Left renal pelvis (tissue), 4 donors: Measurements from ENCODE around the gene MSL2. TPM values are rescaled to one million over a fixed set of nuclear protein-coding genes. Genes with fewer than 3 reads are reported as not detected.
"Not testable (repeated sequence)": the region's sequence is repeated elsewhere in the genome, so short reads cannot be mapped to it uniquely, and the experiment has no call there.

Source experiments
- DNase-seq, 4 donors: peaks; one replicate each; pipeline ENCODE4 v3.0.0-alpha.2; 2013; ENCODE audit warnings: low read depth in 4 of 4, low spot score in 3 of 4
- polyA plus RNA-seq, 4 donors: library from polyadenylated mRNA; unstranded; fragments of 120-200 nt; gene quantifications; one replicate each; pipeline ENCODE4 v1.2.1, GENCODE V29; 2013; ENCODE audit not compliant: insufficient read length in 4 of 4

MSL2 gene
- polyA plus RNA-seq, 4 donors = 44.3 to 53.2 (median 46.4) TPM

DNA sequence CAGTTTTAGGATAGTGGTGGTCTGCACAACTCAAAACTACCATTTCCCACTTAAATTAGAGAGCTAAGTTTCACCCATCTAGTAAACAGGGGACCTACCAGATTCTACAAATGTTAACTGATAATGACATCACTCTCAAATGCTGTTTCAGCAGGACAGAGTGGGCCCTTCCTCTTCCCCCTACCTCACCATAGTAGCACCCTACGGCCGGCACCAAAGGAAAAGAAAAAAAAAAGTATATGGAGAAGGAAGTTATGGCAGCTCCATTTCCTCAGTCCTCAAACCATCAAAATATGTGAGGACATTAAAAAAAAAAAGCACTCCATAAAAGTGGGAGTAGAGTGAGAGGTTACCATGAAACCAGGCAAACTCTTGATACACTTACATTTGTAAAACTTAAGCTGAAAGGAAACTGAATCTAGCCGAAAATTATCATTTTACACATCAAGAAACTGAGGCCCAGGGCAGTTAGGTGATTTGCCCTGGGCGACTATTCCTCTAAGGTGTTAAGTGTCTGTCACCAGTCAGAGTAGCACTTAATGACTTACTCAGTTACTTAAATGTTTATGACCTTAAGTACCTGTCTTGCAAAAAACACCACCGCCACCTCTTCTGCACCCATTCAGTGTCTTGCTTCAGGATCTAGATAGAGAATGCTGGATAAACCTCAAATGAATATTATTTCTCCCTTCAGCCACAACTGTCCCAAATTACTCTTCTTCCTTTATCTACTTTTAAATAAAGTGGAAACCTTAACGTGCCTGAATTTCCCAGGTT lies 2.7 kb downstream of the MSL2 start:
- DNase-seq = peak in 1 of 4 donors; percentile 33

DNA sequence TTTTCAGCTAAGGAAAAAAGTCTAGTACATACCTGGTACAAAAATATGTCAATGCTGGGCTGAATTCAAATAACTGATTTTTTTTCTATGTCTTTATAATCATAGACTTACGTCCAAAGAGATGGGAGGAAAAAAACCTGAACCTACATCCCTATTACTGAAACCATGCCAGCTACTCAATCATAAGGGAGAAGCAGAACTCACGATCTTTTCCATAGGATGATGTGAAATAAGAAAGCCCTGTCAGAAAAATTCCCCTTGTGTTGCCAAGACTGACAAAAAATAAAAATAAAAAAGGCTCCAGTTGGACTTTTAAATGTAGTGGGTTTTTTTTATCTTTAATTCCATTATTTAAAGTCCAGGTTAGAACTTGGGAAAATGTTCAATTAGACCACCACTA lies 3.3 kb downstream of the MSL2 start:
- no peak for DNase-seq

DNA sequence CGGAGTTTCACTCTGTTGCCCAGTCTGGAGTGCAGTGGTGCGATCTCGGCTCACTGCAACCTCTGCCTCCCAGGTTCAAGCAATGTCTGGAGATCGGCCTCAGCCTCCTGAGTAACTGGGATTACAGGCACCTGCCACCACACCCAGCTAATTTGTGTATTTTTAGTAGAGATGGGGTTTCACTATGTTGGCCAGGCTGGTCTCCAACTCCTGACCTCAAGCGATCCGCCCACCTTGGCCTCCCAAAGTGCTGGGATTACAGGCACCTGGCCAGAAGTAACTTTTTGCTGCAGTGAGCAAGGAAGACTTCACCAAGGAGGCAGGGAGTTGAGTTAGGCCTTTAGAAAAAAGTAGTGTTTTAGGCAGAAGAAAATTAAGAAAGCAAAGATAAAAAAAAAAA lies 3.9 kb downstream of the MSL2 start:
- not testable (repeated sequence) for DNase-seq

DNA sequence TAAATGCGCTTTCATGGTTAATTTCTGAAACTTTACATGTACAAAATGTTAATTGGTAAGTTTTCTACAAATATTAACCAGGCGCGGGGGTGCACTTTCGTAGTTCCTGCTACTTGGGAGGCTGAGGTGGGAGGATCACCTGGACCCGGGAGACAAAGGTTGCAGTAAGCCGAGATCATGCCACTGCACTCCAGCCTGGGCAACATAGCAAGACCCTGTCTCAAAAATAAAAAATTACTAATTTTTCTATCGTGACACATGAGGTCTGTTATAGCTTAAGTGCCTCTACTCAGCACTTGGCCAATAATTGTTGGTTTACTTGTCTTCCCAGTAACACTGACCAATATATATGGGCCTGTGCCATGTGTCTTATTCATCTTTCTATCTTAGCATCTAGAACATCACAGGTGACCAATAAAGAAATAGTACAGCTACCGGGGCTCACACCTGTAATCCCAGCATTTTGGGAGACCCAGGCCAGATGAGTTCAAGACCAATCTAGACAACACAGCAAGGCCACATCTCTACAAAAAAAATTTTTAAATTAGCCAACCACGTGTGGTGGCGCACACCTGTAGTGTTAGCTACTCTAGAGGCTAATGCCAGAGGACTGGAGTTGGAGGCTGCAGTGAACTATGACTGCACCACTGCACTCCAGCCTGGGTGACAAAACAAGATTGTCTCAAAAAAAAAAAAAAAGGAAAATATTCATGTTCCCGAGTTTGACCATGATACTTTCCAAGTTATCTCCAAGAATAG lies 6.1 kb downstream of the MSL2 start:
- DNase-seq = no peak

DNA sequence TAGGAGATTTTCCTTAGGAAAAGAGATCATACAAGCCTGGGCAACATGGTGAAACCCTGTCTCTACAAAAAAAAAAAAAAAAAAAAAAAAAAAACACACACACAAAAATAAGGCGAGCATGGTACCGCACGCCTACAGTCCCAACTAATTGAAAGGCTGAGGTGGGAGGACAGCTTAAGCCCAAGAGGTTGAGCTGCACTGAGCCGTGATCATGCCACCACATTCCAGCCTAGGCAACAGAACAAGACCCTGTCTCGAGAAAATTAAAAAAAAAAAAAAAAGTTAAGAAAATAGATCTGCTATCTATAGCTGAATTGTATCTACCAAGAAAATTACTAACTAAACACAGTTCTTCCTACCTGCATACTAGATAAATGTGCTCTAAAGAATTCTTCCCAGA lies 7.1 kb downstream of the MSL2 start:
- no peak for DNase-seq

DNA sequence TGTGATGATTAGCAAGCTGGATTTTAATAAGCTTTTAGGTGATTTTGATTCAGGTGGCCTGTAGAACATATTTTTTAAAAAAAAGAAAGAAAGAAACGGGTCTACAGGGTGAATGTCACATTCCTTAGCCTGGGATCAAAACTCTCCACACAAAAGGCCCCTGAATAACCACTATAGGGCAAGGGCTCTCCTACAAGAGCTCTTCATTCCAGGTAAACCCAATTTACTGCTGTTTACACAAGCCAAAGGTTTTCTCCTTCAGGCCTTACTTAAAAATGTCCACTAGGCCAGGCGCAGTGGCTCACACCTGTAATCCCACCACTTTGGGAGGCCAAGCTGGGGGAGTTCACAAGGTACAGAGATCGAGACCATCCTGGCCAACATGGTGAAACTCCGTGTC lies 8.3 kb downstream of the MSL2 start:
- DNase-seq = no peak

DNA sequence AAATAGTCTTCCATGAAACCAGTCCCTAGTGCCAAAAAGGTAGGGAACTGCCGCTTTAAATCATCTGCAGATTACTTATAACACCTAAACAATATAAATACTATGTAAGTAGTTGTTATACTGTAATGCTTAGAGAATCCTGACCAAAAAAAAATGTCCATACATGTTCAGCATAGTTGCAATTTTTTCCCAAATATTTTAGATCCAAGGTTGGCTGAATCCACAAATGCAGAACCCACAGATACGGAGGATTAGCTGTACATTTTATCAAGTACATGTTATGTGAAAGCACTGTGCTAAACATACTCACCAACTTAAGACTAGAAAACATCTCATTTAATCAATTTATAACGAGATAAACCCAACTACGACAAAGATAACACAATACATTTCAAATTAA lies 9.3 kb downstream of the MSL2 start:
- no peak for DNase-seq

DNA sequence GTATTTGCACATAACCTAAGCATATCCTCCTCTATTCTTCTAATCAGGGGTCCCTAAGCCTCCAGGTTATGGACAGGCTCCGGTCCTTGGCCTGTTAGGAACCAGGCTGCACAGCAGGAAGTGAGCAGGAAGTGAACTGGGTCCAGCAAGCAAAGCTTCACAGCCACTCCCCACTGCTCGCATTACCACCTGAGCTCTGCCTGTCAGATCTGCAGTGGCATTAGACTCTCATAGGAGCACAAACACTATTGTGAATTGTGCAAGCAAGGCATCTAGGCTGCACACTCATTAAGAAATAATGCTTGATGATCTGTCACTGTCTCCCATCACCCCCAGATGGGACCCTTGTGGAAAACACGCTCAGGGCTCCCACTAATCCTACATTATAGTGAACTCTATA lies 9.8 kb downstream of the MSL2 start:
- DNase-seq = no peak

DNA sequence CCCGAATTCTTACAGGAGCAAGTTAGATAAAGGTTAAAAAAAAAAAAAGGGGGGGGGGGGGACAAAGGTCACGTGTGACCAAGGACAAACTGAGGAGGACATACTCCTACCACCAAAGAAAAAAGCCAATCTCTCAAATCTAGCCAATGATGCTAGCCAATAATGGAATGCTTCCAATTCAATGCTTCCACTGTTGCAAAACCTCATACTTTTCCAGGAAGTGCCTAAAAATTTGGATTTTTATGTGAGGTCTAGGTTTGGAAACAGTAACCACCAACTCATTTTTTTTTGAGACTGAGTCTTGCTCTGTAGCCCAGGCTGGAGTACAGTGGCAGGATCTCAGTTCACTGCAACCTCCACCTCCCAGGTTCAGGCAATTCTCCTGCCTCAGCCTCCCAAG lies 11.4 kb downstream of the MSL2 start:
- DNase-seq = no peak

DNA sequence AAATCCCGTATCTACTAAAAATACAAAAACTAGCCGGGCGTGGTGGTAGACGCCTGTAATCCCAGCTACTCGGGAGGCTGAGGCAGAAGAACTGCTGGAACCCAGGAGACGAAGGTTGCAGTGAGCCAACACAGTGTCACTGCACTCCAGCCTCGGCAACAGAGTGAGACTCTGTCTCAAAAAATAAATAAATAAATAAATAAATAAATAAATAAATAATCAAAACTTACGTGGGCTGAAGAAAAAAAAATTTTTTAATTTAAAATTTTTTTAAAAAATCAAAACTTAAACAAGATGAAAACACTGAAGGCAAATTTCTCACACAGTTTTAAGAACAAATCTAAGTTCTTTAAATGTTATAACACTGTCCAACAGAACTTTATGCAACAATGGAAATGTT lies 14.4 kb downstream of the MSL2 start:
- no peak for DNase-seq

DNA sequence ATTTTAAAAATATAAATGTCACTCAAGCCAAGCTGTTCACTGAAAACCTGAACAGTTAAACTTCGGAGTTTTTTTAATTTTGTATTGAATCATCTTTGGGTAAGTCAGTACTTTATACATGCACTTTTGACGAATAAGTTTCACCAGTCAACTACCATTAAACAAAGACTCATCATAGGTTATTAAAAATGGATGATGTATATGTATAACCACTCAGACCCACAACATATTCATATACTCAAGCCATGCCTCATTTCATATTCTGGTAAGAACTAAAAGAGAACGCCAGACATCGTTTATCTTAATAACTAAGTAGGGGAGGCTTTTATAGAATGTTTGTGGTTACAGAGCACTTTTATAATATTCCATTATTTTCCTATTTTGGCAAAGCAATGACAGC lies 18.3 kb downstream of the MSL2 start:
- no peak for DNase-seq

DNA sequence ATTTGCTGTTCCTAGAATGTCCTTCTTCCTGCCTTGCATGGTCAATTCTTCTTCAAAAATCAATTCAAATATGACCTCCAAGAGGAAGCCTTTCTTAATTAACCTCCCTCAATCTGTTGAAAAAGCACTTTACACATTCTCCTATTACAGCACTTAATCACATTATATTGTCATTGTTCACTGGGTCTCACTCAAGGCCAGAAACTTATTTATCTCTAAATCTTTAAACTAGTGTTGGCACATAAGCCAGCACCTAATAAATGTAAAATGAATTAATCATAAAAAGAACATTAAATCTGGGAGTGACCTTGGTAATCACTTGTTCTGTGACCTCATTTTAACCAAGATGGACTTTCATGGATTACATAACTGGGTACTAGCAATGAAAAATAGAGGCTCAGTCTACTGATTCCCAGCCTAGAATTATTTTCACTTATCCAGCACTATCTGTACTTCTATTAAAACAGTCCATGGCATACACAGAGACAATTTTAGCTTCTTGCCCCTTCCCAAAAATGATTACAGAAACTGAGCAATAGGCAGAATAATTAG lies 22.1 kb downstream of the MSL2 start:
- DNase-seq = no peak

DNA sequence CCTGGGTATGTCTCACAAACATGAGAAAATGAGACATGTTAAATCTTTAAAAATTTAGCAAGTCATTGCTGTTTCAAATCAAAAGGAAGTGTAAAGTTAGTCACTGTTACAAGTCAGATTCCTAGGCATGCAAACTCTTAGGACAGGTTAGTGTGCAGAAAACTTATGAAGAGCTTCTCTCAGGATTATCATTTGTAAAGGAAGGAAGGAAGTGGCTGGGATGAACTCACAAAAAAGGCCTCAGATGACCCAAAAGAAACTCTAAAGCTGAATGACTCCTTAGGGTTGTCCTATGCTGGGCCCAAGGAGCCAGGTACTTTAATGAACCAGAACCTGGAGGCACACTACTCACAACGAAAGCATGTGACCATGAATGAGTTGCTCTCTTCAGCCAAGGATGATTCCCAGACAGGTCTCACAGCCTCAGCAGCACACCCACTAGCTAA lies 25.0 kb downstream of the MSL2 start:
- no peak for DNase-seq

DNA sequence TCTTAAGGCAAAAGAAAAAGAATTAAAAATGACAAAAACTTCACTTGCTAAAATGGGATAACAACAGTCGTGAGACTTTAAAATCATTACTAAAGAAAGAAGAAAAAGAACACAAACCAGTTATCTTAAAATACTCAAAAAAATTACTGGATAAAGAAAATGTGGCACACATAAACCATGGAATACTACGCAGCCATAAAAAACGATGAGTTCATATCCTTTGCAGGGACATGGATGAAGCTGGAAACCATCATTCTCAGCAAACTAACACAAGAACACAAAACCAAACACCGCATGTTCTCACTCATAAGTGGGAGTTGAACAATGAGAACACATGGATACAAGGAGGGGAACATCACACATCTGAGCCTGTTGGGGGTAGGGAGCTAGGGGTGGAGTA lies 27.9 kb downstream of the MSL2 start:
- DNase-seq = not testable (repeated sequence)

DNA sequence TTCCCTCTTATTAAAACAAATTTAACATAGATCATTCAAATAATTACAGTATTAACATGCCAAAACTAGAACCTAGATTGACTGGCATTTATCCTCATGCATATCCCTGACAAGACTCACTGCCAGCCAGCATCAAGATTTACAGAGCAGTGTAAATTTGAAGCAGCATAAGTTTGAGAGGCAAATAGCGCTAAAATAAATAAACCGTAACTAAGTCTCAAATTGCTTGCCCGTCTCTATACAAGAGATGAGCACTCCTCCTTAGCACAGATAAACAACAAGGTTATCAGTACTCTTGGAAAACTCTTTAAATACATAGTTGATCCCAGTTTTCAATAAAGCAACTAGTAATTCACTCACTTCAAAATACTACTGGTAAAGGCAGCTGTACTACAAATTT lies 29.6 kb downstream of the MSL2 start:
- no peak for DNase-seq

DNA sequence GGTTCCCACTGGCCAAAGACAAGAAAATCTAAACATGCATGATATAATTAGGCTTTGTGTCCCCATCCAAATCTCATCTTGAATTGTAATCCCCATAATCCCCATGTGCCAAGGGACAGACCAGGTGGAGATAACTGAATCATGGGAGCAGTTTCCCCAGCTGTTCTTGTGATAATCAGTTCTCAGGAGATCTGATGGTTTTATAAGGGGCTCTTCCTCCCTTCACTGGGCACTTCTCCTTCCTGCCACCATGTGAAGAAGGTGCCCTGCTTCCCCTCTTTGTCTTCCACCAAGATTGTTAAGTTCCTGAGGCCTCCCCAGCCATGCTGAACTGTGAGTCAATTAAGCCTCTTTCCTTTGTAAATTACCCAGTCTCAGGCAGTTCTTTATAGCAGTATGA lies 32.5 kb downstream of the MSL2 start:
- not testable (repeated sequence) for DNase-seq

DNA sequence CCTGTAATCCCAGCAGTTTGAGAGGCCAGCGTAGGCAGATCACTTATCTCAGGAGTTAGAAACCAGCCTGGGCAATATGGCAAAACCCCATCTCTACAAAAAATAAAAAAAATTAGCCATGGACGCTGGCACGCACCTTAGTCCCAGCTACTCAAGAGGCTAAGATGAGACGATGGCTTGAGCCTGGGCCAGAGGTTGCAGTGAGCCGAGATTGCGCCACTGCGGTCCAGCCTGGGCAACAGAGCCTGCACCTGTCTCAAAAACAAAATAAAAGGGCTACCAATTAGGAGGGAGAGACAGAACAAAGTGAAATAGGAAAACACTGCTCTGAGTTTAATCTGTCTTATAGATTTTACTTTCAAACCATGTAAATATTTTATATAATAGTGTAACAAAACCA lies 33.8 kb downstream of the MSL2 start:
- DNase-seq = no peak

DNA sequence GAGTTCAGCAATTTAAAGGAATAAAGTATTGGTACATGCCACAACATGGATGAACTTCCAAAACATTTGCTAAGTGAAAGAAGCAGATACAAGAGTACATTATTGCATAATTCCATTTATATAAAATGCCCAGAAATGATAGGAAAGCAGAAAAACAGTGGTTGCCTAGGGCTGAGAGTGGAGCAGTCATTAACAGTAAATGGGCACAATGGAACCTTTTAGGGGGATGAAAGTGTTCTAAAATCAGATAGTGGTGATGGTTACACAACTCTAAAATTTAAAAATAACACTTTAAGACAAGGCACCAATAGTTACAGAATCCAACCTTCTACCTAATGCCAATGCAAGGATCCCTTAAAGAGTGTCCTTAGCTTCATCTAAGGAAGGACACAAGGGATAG lies 34.6 kb downstream of the MSL2 start:
- no peak for DNase-seq

DNA sequence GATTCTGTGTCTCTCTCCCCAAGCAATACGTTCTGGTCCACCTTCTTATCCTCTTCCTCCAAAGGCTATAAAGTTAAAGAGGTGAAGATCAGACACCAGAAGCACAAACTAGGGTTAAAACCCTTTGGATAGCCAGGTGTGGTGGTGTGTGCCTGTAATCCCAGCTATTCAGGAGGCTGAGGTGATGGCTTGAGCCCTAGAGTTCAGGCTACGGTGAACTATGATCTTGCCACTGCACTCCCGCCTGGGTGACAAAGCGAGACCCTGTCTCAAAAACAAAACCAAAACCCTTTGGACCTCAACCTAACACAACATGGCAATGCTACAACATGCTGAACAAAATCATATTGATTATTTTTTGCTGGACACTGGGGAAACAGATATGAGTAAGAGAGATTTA lies 43.2 kb downstream of the MSL2 start:
- no peak for DNase-seq

DNA sequence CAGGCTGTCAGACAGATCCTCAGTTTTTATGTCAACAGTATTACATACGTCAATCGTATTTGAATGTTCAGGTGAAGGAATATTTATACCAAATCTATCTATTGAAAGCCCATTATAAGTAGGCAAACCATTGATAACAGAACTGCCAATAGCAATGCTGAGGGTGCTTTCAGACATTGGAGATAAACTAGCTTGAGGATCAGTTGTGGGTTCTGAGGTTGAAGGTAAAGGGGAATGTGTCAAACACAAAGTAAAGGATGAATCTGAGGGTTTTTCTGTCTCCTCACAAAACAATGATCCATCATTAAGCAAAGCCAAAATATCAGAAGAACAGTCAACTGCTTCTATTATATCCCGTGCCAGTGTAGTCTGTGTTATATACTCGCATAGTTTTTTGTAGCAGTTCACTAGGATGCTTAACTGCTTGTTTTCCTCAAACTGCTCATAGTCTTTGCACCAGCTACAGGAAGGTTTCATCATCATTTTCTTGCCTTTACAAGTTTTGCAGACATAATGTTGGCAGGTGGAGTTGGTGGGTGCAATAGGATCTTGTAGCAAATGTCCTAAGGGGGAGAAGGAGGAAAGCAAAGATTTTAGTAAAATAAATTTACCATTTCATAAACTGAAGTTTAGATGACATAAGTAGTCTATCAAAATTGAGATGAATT lies 43.8 kb downstream of the MSL2 start:
- DNase-seq = no peak

DNA sequence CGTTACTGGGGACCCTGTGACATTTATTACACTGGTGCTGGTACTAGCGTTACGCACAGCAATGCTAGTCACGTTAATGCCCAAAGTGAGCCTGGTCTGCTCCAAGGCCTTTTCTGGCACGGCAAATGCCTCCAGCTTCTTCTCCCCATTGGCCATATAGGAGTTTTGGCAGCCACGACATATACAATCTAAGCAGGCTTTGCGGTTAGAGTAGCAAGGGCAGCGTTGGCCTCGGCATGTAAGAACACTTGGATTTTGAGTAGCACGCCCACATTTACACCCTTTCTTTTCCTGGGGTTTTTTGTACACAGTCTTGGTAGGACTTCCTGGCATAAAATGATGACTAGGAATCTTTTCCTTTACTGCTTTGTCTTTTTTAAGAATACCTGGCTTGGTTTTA lies 44.9 kb downstream of the MSL2 start:
- DNase-seq = no peak
